Stimulated activated naive B cell treated with anti-CD40 and anti-IgM and Interleukin-4, amounts not matched to agents 10 μg/mL and 1 μg/mL and 100 μg/mL, for 72 hours (primary cell): Measurements from ENCODE around the gene TSPAN6.

Experiments used
- ATAC-seq, 2 donors: fragments of 150-1000 bp; cut with Tn5 transposase; replicated peaks; 2 replicates each; pipeline ENCODE4 v1.10.0; 2021; ENCODE audit warnings: moderate library complexity in 1 of 2
- DNase-seq: peaks from one replicate; pipeline ENCODE4 v3.0.0; 2021
- H3K27ac Mint-ChIP-seq: one replicate; pipeline ENCODE4 v1.8.0; 2022; ENCODE audit warnings: mild to moderate bottlenecking, mixed read lengths
- H3K27me3 Mint-ChIP-seq, 2 donors: one replicate each; pipeline ENCODE4 v1.8.0; 2022; ENCODE audit warnings: mixed read lengths in 2 of 2
- H3K36me3 Mint-ChIP-seq, 2 donors: one replicate each; pipeline ENCODE4 v1.8.0; 2022; ENCODE audit warnings: mixed read lengths in 2 of 2, mild to moderate bottlenecking in 1 of 2
- H3K4me1 Mint-ChIP-seq, 2 donors: one replicate each; pipeline ENCODE4 v1.8.0; 2022; ENCODE audit warnings: mixed read lengths in 2 of 2, mild to moderate bottlenecking in 1 of 2
- H3K4me3 Mint-ChIP-seq, 2 donors: one replicate each; pipeline ENCODE4 v1.8.0; 2022; ENCODE audit warnings: mild to moderate bottlenecking in 2 of 2, mixed read lengths in 2 of 2, moderate library complexity in 1 of 2
- H3K9me3 Mint-ChIP-seq, 2 donors: one replicate each; pipeline ENCODE4 v1.8.0; 2022; ENCODE audit warnings: mixed read lengths in 2 of 2, mild to moderate bottlenecking in 1 of 2

Gene TSPAN6, protein sequence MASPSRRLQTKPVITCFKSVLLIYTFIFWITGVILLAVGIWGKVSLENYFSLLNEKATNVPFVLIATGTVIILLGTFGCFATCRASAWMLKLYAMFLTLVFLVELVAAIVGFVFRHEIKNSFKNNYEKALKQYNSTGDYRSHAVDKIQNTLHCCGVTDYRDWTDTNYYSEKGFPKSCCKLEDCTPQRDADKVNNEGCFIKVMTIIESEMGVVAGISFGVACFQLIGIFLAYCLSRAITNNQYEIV

DNA sequence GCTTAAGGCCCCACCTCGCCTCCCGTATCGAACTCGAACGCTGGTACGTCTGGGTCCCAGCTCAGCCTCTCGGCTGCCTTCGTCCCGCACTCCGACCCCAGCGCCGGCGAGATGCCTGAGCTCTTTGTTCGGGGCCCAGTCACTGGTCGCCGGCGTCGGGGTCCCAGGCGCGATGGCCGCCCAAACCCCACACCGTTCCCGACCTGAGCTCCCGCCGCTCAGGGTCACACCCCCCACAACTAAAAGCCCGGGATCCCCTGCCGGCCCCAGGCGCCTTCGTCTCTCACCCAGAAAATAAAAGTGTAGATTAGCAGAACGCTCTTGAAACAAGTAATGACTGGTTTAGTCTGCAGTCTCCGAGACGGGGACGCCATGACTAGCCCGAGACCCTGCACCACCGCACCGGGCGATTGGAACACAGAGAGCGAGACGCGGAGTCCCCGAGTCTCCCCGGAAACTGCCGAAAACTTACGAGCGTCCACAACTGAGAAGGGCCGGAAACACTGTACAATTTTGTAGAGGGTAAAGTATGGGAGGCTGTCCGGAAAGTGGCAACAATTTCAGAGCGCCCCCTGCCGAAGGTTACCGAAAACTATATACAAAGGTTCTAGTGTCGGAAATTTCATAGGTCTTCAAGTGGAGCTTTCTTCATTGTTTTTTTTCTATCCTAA is at the start of gene TSPAN6:
TSS of gene TSPAN6 (minus strand) at position 486 of the 671 bp plus-strand sequence. CDS start at position 374, 112 bp downstream.
- DNase-seq, result peak; percentile 42
- Mint-ChIP-seq H3K4me3 (peak within 1 kb of the TSS; percentile 86 to 92), H3K36me3 (no peaks in the 10 kb centered on the region), H3K9me3 (peaks cover 0 to 2% of the 10 kb centered on the region in 2 donors), H3K27ac (peak within 1 kb of the TSS; percentile 85), H3K27me3 (peaks cover 37 to 40% of the 10 kb centered on the region in 2 donors), H3K4me1 (peaks cover 5 to 11% of the 10 kb centered on the region in 2 donors)
- ATAC-seq, result peak; percentile 91 to 98

DNA sequence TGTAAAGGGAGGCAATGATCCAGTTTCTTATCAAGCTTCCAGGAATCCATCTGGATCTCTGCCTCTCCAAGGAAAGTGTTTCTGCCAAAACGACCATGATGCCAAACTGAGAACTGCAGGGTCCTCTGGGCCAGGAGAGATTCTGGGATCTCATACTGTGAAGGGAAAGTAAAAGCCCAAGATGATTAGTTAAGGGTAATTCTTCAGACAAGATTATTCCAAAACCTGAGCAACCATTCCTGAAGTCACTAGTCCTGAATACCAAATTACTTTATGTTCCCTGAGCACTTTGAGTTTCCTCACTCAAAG is 49.3 kb upstream of the TSPAN6 start:
- H3K36me3 Mint-ChIP-seq, result no peaks in the 10 kb centered on the region
- no peak overlapping the region for H3K27ac Mint-ChIP-seq
- no peaks in the 10 kb centered on the region for H3K27me3 Mint-ChIP-seq
- H3K4me3 Mint-ChIP-seq, result no peak overlapping the region
- DNase-seq (no peak), ATAC-seq (no peak)
- H3K9me3 Mint-ChIP-seq, result no peaks in the 10 kb centered on the region
- H3K4me1 Mint-ChIP-seq, result peaks cover 23 to 26% of the 10 kb centered on the region in 2 donors

DNA sequence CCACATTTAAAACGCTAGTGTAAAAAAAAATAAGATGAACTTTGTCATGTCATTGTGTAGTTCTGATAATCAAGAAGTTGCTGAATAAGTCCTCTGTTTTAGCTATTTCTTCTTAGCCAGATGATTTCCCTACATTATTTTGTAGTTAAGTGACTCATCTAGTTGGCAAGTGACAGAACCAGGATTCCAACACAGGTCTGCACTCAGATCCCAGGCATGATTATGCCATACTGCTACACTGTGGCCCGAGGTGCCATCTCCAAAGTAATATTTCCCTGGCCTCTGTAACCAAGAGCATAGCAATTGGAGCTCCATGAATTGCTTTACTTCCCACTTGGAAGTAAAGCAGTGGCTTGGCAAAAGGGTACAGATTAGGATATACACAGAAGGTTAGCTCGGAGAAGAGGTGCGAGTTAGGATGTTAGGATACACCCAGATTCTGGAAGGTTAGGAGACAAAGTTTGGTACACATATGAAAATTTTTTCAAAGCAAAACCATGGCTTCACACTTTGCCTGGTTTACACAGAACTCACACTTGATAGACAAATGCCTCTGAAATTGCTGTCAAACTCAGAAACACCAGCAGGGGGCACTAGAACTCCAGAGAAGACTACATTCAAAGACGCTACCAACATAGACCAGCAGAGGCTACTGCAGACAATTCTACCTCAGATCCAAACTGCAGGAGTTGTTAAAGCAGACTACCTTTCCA is 48.8 kb upstream of the TSPAN6 start:
- ATAC-seq (peak; percentile 75 to 79), DNase-seq (peak; percentile 64)
- Mint-ChIP-seq H3K4me1 (peaks cover 26 to 27% of the 10 kb centered on the region in 2 donors), H3K27ac (no peak overlapping the region), H3K4me3 (no peak overlapping the region), H3K36me3 (no peaks in the 10 kb centered on the region), H3K9me3 (no peaks in the 10 kb centered on the region), H3K27me3 (no peaks in the 10 kb centered on the region)

DNA sequence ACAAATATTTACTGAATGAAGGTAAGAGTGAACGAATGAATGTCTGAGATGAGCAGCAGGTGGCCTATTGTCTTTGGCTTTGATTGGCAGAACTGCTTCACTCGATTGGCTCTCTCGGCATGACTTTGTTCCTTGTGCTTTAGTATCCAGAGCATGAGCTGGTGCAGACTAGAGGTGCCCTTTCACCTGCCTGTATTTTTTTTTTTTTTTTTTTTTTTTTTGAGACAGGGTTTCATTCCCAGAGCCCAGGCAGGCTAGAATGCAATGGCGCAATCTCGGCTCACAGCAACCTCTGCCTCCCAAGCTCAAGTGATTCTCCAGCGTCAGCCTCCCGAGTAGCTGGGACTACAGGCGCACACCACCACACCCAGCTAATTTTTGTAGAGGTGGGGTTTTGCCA is 46.3 kb upstream of the TSPAN6 start:
- H3K9me3 Mint-ChIP-seq, result no peaks in the 10 kb centered on the region
- no peak for DNase-seq
- H3K27me3 Mint-ChIP-seq, result peaks cover 0 to 4% of the 10 kb centered on the region in 2 donors
- peaks cover 24 to 25% of the 10 kb centered on the region in 2 donors for H3K4me1 Mint-ChIP-seq
- no peak for ATAC-seq
- no peak overlapping the region for H3K27ac Mint-ChIP-seq
- H3K4me3 Mint-ChIP-seq, result no peak overlapping the region
- H3K36me3 Mint-ChIP-seq, result no peaks in the 10 kb centered on the region

DNA sequence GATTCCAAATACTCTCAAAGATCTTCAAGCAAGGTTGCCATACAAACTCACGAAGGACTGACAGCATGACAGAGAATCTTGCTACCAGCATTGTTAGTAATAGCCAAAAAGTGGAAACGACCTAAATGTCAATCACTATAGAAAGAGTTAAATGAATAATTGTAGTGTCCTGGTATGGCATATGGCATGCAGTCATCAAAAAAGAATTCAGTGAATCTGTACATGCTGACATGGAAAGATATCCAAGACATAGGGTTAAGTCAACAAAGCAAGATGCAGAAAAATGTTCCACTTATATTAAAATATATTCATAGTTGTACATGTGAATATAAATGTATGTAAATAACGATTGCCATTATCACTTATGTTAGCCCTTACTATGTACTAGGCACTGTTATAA is 45.0 kb upstream of the TSPAN6 start:
- H3K36me3 Mint-ChIP-seq, result no peaks in the 10 kb centered on the region
- no peaks in the 10 kb centered on the region for H3K9me3 Mint-ChIP-seq
- peaks cover 4 to 8% of the 10 kb centered on the region in 2 donors for H3K27me3 Mint-ChIP-seq
- H3K4me3 Mint-ChIP-seq, result no peak overlapping the region
- H3K4me1 Mint-ChIP-seq, result peaks cover 10 to 14% of the 10 kb centered on the region in 2 donors
- ATAC-seq, result no peak
- DNase-seq, result no peak
- no peak overlapping the region for H3K27ac Mint-ChIP-seq

DNA sequence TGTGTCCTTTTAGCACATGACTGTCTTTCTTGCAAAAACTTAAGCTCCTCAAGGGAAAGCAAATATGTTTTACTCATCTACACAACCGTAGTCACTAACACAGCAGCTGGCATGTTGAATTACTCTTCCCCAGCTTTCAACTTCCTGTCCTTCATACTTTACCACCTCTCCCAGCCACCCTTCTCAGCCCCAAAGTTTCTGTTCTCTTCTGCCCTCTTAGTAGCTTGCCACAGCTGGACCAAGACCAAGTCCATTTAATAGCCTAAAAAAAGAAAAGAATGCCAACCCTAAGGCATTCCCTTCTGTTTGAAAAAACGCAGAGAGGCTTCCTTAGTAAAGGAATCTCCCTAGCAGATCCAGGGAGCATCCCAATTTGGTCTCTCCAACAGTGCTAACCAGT is 44.1 kb upstream of the TSPAN6 start:
- ATAC-seq (peak in 1 of 2 donors; percentile 22), DNase-seq (no peak)
- H3K27ac Mint-ChIP-seq, result no peak overlapping the region
- H3K9me3 Mint-ChIP-seq, result no peaks in the 10 kb centered on the region
- peaks cover 4 to 8% of the 10 kb centered on the region in 2 donors for H3K27me3 Mint-ChIP-seq
- H3K36me3 Mint-ChIP-seq, result no peaks in the 10 kb centered on the region
- H3K4me1 Mint-ChIP-seq, result peaks cover 2 to 9% of the 10 kb centered on the region in 2 donors
- no peak overlapping the region for H3K4me3 Mint-ChIP-seq

DNA sequence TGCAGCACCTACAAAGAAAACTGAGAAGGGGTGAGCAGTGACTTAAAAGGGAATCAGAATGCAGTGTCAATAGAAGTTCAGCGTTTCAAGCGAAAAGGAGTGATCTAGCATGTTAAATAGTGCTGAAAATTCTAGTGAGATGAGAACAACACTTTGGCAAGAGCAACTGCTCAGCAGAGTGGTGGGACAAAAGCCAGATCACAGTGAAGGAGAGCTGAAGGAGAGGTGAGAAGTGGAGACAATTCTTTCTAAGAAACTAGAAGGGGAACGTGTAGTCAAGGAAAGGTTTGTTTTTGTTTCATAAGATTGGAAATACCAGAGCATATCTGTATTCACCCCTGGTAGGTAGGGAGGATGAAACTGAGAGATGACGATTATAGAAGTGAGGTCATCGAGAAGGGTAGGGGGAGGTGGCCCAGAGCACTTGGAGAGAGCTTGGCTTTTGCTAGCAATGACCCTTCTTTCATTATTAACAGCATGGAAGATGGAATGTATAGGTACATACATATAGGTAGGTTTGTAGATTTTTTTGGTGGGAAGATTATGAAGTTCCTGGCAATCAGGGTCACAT is 41.1 kb upstream of the TSPAN6 start:
- Mint-ChIP-seq H3K36me3 (no peaks in the 10 kb centered on the region), H3K27ac (no peak overlapping the region), H3K27me3 (peaks cover 4 to 8% of the 10 kb centered on the region in 2 donors), H3K9me3 (no peaks in the 10 kb centered on the region), H3K4me3 (no peak overlapping the region), H3K4me1 (peaks cover 11 to 16% of the 10 kb centered on the region in 2 donors)
- ATAC-seq, result no peak
- DNase-seq, result no peak

DNA sequence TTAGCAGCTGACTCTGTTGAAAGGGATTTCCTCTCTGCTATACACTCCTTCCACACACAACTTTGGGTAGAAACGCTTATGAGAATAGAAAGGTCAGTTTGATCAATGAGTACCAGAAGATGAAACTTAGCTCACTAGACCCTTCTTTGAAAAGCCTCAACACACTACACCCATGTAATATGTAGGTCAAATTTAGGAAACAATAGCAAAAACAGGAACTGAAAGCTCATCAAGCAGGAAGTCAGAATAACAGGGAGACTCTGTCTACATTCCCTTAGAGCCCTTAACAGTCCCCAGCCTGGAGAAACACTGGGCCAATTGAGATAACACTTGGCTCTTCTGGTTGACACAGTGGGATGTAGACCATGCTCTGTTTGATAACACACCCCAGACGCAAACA is 38.1 kb upstream of the TSPAN6 start:
- ATAC-seq (peak; percentile 70 to 83), DNase-seq (no peak)
- no peaks in the 10 kb centered on the region for H3K9me3 Mint-ChIP-seq
- H3K27ac Mint-ChIP-seq, result no peak overlapping the region
- no peaks in the 10 kb centered on the region for H3K36me3 Mint-ChIP-seq
- no peak overlapping the region for H3K4me3 Mint-ChIP-seq
- peaks cover 4 to 10% of the 10 kb centered on the region in 2 donors for H3K27me3 Mint-ChIP-seq
- peaks cover 11 to 13% of the 10 kb centered on the region in 2 donors for H3K4me1 Mint-ChIP-seq

DNA sequence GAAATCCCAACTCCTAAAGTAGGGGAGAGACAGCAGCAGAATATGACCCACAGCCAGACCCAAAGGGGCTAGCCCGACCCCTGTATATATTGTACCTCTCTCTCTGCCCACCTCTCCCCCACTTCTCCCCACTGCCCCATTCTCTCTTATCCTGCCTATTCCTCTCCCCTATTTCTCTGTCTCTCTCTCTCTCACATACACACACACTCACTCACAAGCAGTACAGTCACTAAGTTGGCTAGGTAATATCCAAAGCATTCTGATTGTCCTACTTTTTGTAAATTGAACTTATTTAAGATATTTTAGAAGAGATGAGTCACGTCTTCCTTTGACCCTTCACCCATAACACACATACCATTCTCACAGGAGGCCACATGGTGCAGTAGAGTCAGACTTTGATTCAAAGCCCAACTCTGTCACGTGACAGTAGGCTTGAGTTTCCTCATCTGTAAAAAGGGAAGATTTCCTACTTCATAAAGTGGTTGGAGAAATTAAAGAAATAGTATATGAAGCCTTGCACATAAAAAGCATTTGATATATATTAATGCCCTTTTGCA is 36.9 kb upstream of the TSPAN6 start:
- H3K36me3 Mint-ChIP-seq, result no peaks in the 10 kb centered on the region
- DNase-seq (no peak), ATAC-seq (no peak)
- peaks cover 4 to 16% of the 10 kb centered on the region in 2 donors for H3K27me3 Mint-ChIP-seq
- no peaks in the 10 kb centered on the region for H3K9me3 Mint-ChIP-seq
- no peak overlapping the region for H3K4me3 Mint-ChIP-seq
- H3K4me1 Mint-ChIP-seq, result peaks cover 11 to 13% of the 10 kb centered on the region in 2 donors
- H3K27ac Mint-ChIP-seq, result no peak overlapping the region

DNA sequence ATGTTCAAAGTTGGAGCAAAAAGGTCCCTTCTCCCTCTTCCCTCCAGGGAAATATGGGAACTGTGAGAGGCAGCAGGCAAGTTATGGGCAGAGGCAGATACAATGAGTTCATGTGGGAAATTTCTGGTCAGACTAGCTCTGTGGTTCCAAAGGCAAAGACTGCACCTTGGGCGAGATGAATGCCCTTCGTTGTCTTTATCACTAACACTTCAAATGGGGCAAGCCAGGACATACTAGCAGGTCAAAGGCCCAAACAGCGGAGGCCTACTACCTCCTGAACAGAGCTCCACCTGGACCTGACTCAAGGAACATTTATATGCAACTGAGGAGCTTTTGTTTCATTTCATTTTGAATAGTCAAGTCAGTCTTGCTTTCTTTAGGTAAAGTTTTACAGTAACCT is 36.4 kb upstream of the TSPAN6 start:
- H3K27me3 Mint-ChIP-seq, result peaks cover 4 to 19% of the 10 kb centered on the region in 2 donors
- H3K27ac Mint-ChIP-seq, result no peak overlapping the region
- H3K4me3 Mint-ChIP-seq, result no peak overlapping the region
- no peak for ATAC-seq
- peaks cover 11 to 13% of the 10 kb centered on the region in 2 donors for H3K4me1 Mint-ChIP-seq
- no peaks in the 10 kb centered on the region for H3K9me3 Mint-ChIP-seq
- H3K36me3 Mint-ChIP-seq, result no peaks in the 10 kb centered on the region
- DNase-seq, result no peak

DNA sequence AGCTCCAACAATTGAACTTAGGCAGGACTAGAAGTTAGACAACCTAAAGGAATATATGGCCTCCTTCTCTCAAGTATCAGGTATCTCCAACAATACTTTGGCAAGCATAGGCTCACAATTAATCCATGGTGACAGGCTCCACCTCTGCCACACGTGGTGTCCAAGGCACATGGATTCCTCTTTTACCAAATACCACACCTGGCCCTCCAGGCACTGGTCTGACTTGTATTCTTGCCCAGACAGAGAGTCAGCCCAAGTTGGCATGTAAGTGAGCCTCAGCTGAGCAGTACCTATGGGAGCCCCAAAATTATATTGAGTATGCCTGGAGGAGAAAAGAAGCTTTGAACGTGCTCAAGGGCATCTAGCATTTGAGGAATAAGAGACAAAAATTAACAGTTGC is 27.0 kb upstream of the TSPAN6 start:
- H3K36me3 Mint-ChIP-seq, result no peaks in the 10 kb centered on the region
- H3K27me3 Mint-ChIP-seq, result peaks cover 40 to 42% of the 10 kb centered on the region in 2 donors
- H3K4me3 Mint-ChIP-seq, result no peak overlapping the region
- DNase-seq (no peak), ATAC-seq (no peak)
- no peaks in the 10 kb centered on the region for H3K9me3 Mint-ChIP-seq
- H3K4me1 Mint-ChIP-seq, result peaks cover 7 to 9% of the 10 kb centered on the region in 2 donors
- no peak overlapping the region for H3K27ac Mint-ChIP-seq

DNA sequence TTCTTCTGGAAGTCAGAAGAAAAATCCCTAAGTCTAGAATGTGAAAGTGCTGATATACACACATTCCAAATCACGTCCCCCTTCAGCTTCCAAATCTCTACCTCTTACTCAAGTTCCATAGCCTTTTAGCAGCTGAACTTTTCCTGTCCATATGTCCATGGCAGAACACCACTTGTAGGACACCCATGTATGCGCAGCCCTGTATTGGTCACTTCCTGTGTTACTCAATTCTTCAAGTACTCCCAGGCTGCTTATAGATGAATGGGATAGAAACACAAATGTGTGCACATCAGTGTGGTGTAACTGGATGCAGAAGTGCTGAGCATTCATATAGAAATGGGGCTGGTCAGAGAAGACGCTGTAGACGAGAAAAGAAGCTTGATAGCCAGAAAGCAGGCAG is 26.2 kb upstream of the TSPAN6 start:
- peaks cover 40% of the 10 kb centered on the region in 2 donors for H3K27me3 Mint-ChIP-seq
- no peak overlapping the region for H3K4me3 Mint-ChIP-seq
- no peak for DNase-seq
- no peaks in the 10 kb centered on the region for H3K9me3 Mint-ChIP-seq
- ATAC-seq, result no peak
- H3K27ac Mint-ChIP-seq, result no peak overlapping the region
- H3K4me1 Mint-ChIP-seq, result peaks cover 7 to 10% of the 10 kb centered on the region in 2 donors
- H3K36me3 Mint-ChIP-seq, result no peaks in the 10 kb centered on the region

DNA sequence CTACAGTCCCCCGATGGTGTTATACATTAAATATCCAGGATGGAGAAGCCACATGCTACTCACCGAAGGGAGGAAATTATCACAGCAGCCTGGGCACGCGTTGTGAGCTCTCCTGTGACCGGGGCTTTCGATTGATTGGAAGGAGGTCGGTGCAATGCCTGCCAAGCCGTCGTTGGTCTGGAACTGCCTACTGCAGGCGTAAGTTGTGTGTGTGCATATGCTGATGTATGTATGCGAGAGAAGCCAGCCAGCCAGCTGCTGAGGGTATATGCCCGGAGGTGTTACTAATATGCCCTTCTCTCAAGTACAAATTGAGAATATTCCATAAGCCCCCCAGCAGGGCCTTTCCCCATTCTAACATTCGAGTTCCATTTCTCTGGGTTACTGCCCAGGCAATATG is 25.6 kb upstream of the TSPAN6 start:
- DNase-seq (no peak), ATAC-seq (no peak)
- Mint-ChIP-seq H3K27me3 (peaks cover 34 to 39% of the 10 kb centered on the region in 2 donors), H3K4me3 (no peak overlapping the region), H3K27ac (no peak overlapping the region), H3K9me3 (no peaks in the 10 kb centered on the region), H3K4me1 (peaks cover 7 to 10% of the 10 kb centered on the region in 2 donors), H3K36me3 (no peaks in the 10 kb centered on the region)

DNA sequence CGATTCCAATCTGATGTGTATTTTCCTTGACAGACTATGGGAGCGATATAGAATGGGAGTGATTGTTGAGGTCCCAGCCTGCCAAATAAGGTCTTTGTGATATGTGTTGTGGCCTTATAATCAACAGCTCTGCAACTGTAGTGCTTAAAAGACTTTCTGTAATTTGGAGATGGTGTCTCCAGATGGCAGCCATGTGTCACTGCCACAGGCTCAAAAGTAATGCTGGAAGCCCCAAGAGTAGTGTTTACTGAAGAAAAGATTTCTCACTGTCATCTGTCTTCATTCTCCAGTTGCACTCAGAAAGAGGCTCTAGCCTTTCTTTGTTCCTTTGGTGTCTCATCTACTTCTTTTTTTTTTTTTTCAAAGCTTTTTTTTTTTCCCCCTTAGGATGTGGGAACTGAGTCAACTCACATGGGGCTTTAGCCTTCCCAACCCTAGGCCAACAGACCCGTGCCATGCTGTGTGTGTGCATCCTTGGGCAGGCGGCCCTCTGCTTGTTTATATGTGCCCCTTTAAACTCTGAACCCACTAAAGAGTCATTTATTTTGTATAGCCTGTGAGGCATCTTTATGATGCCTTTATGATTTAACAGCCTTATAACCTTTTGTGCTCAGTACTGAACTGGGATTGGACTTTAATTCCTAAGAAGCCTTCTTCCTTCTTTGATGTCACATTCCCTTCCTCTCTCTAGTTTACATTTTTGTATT is 23.0 kb upstream of the TSPAN6 start:
- H3K4me3 Mint-ChIP-seq, result no peak overlapping the region
- DNase-seq (no peak), ATAC-seq (no peak)
- H3K4me1 Mint-ChIP-seq, result peaks cover 7 to 10% of the 10 kb centered on the region in 2 donors
- peaks cover 21 to 24% of the 10 kb centered on the region in 2 donors for H3K27me3 Mint-ChIP-seq
- H3K9me3 Mint-ChIP-seq, result no peaks in the 10 kb centered on the region
- H3K36me3 Mint-ChIP-seq, result no peaks in the 10 kb centered on the region
- no peak overlapping the region for H3K27ac Mint-ChIP-seq
